A375 (cell line): Measurements from ENCODE around the gene ZNF514. TPM values are rescaled to one million over a fixed set of nuclear protein-coding genes. Genes with fewer than 3 reads are reported as not detected.

ENCODE experiments used
- total RNA-seq: library from RNA; depleted of rRNA; stranded (reverse); fragments of >200 nt; shearing (Covaris generic); gene quantifications from 2 replicates; pipeline ENCODE4 v1.2.3, GENCODE V29; 2014; rRNA removed

Gene ZNF514
- 5.9 and 7.1 TPM in 2 replicates for total RNA-seq

DNA sequence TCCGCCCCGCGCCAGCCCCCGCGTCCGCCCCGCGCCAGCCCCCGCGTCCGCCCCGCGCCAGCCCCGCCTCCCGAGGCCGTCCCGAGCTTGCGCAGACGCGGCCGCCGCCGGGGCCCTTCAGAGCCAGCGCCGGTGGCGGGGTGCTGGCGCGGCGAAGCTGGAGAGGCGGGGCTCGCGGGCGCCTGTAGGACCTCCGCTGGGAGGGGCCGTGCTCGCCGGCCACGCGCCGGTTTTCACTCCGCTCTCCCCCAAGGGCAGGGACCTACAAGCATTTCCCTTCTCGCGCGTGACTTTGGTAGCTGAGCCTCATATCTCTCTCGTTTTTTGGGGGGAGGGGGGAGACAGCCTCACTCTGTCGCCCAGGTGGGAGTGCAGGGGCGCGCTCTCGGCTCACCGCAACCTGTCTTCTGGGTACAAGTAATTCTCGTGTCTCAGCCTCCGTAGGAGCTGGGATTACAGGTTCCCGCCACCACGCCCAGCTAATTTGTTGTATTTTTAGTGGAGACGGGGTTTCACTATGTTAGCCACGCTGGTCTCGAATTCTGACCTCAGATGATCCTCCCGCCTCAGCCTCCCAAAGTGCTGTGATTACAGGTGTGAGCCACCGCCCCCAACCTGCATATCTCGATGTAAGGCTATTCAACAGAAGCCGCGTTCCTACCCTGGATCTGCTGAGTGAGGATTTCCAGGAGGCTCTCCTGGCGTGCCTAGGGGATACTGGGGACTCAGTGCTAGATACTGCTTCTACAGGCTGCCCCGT is at the start of gene ZNF514:
ZNF514 (minus strand) TSS at position 159 of the 760 bp plus-strand sequence. CDS start 6,595 bp downstream, outside the sequence.

DNA sequence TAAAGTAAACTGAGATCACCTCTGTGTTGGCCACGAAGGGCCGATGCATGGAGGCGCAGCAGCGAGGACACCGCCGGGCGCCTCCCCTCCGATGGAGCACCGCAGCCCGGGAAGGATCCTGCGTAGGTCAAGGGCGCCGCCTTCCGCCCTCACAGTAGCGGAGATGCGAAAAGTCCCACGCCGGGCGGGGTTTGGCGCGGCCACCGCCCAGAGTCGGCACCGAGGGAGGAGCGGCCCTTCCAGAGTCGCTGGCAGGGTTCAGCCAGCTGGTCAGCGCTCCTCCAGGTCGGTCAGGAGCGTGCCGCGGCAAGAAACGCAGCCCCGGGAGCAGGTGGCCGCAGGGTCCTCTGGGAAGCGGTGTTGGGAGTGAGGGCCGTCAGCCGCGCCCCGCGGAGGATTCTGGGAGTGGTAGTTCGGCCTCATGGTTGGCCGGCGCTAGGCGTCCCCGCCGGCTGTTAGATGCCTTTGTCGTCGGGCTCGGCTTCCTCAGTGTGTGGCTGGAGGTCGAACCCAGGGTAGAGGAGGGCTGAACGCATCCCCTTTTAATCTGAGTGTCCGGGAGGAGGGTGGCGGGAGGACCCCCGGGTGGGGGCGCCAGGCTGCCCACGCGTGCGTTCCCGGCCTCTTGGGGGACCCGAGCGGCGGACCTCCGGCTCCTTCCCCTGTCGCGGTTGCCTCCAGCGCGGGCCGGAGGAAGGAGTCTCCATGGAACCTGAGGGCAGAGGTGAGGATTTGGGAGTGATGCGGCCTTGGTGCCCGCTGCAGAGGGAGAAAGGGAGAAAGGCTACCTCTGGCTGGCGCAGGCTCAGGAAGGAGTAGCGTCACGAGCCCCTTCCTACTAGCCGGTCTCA is 47.7 kb upstream of the ZNF514 start, which contains the start of gene ZNF892:
ZNF892 (plus strand) TSS at position 411 of the 851 bp plus-strand sequence; CDS start at position 706, 295 bp downstream.

DNA sequence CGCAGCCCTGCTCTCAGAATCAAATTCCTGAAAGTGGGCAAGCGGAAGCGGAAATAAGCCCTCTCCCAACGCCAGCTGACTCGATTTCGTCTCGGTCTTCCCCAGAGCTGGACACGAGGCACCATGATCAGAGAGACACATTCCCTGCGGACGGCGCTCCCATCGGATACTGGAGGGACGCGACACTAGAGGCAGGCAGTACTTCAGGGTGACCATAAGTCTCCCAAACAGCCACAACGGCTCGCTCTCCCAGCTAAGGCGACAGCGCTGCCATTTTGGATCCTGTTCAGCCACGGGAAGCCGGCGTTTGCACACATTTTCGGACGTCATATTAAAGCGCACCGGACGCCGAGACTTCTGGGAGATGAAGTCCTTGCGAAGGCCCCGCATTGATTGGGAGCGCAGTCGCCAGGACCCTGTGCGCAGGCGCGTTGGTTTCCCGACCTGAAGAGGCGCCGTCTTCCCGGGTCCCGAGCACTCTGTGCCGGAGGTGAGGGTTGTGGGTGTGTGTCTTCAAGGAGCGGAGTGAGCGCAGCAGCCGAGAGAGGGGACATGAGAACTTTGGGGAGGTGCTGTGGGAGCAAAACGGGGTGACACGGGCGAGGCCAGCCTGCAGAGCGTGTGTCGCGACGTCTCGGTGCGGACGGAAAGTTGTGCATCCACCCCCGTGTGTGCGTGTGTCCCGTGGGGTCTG is 5.9 kb upstream of the ZNF514 start, which contains the start of gene ZNF2:
ZNF2 (plus strand) TSS at position 439 of the 694 bp plus-strand sequence. CDS start 10,418 bp downstream, outside the sequence.

DNA sequence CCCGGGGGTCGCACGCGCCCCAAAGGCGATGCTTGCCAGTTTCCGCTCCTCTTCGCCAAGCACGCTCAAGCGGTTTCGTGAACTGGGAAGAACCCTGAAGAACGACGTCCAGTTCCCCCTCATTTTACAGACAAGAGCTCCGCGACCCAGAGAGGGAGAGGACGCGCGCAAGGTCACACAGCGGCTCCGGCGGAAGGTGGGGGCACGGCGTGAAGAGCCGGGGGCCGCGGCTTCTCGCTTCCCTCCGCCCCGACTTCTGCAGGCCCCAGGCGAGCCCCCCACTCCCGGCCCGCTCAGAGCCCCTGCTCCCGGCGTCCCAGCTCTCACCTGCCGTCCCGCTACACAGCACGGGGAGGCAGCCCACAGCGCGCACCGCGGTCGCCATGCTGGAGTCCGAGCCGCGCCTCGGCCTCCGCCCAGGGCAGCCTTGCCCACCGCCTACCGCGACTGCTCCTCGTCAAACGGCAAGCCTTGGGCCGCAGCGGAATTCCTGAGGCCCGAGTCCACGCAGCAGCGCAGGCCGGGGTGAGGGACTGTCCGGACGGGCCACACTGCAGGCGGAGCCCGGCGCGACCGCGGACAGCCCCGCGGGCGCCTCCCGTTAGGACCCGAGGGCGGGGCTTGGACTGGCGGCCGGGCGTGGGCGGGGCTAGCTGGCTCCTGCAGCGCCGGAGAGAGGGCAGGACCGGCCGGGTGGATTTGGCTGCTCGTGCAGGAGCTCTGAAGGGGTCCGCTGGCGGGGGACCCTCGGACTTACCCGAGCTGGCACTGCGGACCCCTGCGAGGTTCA is 38.0 kb downstream of the ZNF514 start, which contains the start of gene MRPS5:
MRPS5 (minus strand) TSS at position 402 of the 790 bp plus-strand sequence; CDS start at position 385, 17 bp downstream.

Other genes starting within 250 kb of the ZNF514 start
- not detected in 2 replicates for gene MAL, start 134.1 kb downstream of the ZNF514 start, total RNA-seq
- 47.4 and 58.8 TPM in 2 replicates for gene MRPS5, start 38.0 kb downstream of the ZNF514 start, total RNA-seq
- gene ZNF2, start 6.0 kb upstream of the ZNF514 start, total RNA-seq, result 0.80 and 1.0 TPM in 2 replicates
- gene ZNF892, start 47.7 kb upstream of the ZNF514 start, total RNA-seq, result 2.9 and 3.0 TPM in 2 replicates
- gene PROM2, start 114.6 kb upstream of the ZNF514 start, total RNA-seq, result 0.15 and 0.66 TPM in 2 replicates
- 1.5 and 2.7 TPM in 2 replicates for gene KCNIP3, start 137.5 kb upstream of the ZNF514 start, total RNA-seq
- gene FAHD2A, start 242.9 kb upstream of the ZNF514 start, total RNA-seq, result 20.6 and 24.6 TPM in 2 replicates